ENCODE results near the gene CNTNAP2.

CNTNAP2 gene

GRCh38 chr7:146116521-146117222 lies at the start of gene CNTNAP2:
CNTNAP2 (plus strand) TSS chr7:146116801; CDS start chr7:146116877, 76 bp downstream.
- peak; percentile 35 to 56 for DNase-seq

- no peak for DNase-seq
These were observed 48.7 kb upstream of the CNTNAP2 start for GRCh38 chr7:146067880-146068279.

- no peak for DNase-seq
These were observed 42.3 kb upstream of the CNTNAP2 start for GRCh38 chr7:146074195-146074765.

- peak in 1 of 2 experiments; percentile 20 for DNase-seq
These were observed 40.3 kb upstream of the CNTNAP2 start for GRCh38 chr7:146076344-146076743.

- no peak for DNase-seq
These were observed 32.5 kb upstream of the CNTNAP2 start for GRCh38 chr7:146084086-146084485.

- peak; percentile 11 to 32 for DNase-seq
These were observed 26.5 kb upstream of the CNTNAP2 start for GRCh38 chr7:146090023-146090645.

- DNase-seq: no peak
These were observed 22.2 kb upstream of the CNTNAP2 start for GRCh38 chr7:146094356-146094755.

- DNase-seq: no peak
These were observed 19.6 kb upstream of the CNTNAP2 start for GRCh38 chr7:146096994-146097393.

- DNase-seq: no peak
These were observed 10.3 kb upstream of the CNTNAP2 start for GRCh38 chr7:146106319-146106718.

GRCh38 chr7:146112755-146113154 lies 3.8 kb upstream of the CNTNAP2 start:
- DNase-seq: no peak

- peak in 1 of 2 experiments; percentile 65 for DNase-seq
These were observed 1.1 kb upstream of the CNTNAP2 start for GRCh38 chr7:146115548-146115850.

GRCh38 chr7:146115851-146116520 lies 615 bp upstream of the CNTNAP2 start:
- DNase-seq: peak; percentile 42 to 65

GRCh38 chr7:146117576-146117975 lies 975 bp downstream of the CNTNAP2 start:
- DNase-seq: no peak

GRCh38 chr7:146119002-146119401 lies 2.4 kb downstream of the CNTNAP2 start:
- DNase-seq: no peak

GRCh38 chr7:146123715-146124114 lies 7.1 kb downstream of the CNTNAP2 start:
- DNase-seq: no peak

GRCh38 chr7:146126767-146127509 lies 10.3 kb downstream of the CNTNAP2 start:
- no peak for DNase-seq

GRCh38 chr7:146129296-146129695 lies 12.7 kb downstream of the CNTNAP2 start:
- no peak for DNase-seq

- DNase-seq: no peak
These were observed 13.4 kb downstream of the CNTNAP2 start for GRCh38 chr7:146129997-146130396.

GRCh38 chr7:146131701-146132100 lies 15.1 kb downstream of the CNTNAP2 start:
- no peak for DNase-seq

GRCh38 chr7:146136357-146136875 lies 19.8 kb downstream of the CNTNAP2 start:
- no peak for DNase-seq

GRCh38 chr7:146138926-146139325 lies 22.3 kb downstream of the CNTNAP2 start:
- no peak for DNase-seq

- no peak for DNase-seq
These were observed 30.4 kb downstream of the CNTNAP2 start for GRCh38 chr7:146146831-146147486.

Measured in NCI-H1930 (cell line).